GM08714 (cell line): ENCODE results near the gene FEM1B.

ENCODE experiments used
- H3K4me3 ChIP-seq: fragments of 200-500 bp; sonication (Bioruptor generic); 2 replicates; pipeline ENCODE4 v1.5.1; 2014; ENCODE audit warnings: mild to moderate bottlenecking, low read length, inconsistent platforms
- ZNF274 ChIP-seq: IDR thresholded peaks from 2 replicates; pipeline ENCODE4 v1.6.1; 2012; ENCODE audit warnings: mild to moderate bottlenecking, low read depth, low read length

Gene FEM1B

DNA sequence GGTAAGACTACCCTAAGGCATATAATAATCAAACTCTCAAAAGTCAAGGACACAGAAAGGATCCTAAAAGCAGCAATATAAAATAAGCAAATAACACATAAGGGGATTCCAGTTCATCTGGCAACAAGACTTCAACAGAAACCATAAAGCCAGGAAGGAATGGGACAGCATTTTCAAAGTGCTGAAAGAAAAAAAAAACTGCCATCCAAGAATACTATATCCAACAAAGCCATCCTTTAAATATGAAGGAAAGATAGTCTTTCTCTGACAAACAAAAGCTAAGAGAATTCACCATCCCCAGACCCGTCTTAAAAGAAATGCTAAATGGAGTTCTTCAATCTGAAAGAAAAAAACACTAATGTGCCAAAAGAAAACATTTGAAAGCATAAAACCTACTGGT lies 33.3 kb upstream of the FEM1B start:
- TF ChIP-seq ZNF274: no peak
- no peak overlapping the region for H3K4me3 ChIP-seq

GRCh38 chr15:68249058-68249713 lies 28.4 kb upstream of the FEM1B start:
- no peak for TF ChIP-seq ZNF274
- H3K4me3 ChIP-seq: no peak overlapping the region

- H3K4me3 ChIP-seq: no peak overlapping the region
- TF ChIP-seq ZNF274: no peak
Observed at GRCh38 chr15:68252925-68253534, 24.5 kb upstream of the FEM1B start.

DNA sequence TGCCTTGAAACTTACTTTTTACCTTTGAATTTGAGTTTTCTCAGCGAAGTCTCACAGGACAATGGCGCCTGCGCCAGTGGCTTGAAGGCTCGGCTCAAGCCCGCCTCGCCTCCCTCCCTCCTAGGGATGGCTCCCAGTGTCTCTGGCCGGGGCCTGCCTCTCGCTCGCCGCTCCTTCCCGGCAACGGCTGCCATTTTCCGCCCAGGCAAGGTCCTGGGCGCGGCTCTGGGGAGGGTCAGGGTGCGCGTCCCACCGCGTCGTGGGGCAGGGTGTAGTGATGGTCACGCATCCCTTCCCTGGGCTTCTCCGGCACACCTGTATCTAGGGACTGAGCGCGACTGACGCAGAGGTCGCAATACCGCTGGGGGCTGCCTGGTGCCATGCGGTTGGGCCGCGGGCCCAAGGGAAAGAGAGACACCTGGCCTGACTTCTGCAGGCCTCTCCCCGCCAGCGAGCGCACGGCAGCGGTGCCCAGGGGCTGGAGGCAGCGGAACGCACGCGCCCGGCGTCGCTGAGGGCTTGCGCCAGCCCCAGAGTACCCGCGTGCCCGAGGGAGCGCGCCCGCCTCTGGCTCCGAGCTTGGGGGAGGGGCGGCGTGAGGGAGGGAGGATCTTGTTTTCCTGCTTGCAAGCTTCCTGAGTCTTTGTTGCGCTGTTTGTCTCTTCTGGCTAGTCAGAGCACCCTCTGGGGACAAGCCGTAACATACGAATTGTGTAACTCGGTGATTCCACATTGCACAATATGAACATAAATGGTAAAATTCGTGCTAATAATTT lies 20.7 kb upstream of the FEM1B start:
- no peak for TF ChIP-seq ZNF274
- H3K4me3 ChIP-seq: peak overlapping the region; percentile 30; the same call in 1 of the 2 replicates

GRCh38 chr15:68258692-68259091 lies 18.9 kb upstream of the FEM1B start:
- no peak overlapping the region for H3K4me3 ChIP-seq
- TF ChIP-seq ZNF274: no peak

- H3K4me3 ChIP-seq: no peak overlapping the region
- no peak for TF ChIP-seq ZNF274
Observed at GRCh38 chr15:68259883-68260282, 17.7 kb upstream of the FEM1B start.

- no peak overlapping the region for H3K4me3 ChIP-seq
- TF ChIP-seq ZNF274: no peak
Observed at GRCh38 chr15:68261241-68261640, 16.3 kb upstream of the FEM1B start.

- no peak for TF ChIP-seq ZNF274
Observed at GRCh38 chr15:68261980-68262379, 15.6 kb upstream of the FEM1B start.

GRCh38 chr15:68262514-68263356 lies 14.8 kb upstream of the FEM1B start:
- TF ChIP-seq ZNF274: no peak
- no peak overlapping the region for H3K4me3 ChIP-seq

More at GRCh38 chr15:68261980-68262379, 15.6 kb upstream of the FEM1B start:
- H3K4me3 ChIP-seq: no peak overlapping the region

- no peak overlapping the region for H3K4me3 ChIP-seq
- TF ChIP-seq ZNF274: no peak
Observed at GRCh38 chr15:68264282-68264681, 13.3 kb upstream of the FEM1B start.

GRCh38 chr15:68265081-68265480 lies 12.5 kb upstream of the FEM1B start:
- no peak overlapping the region for H3K4me3 ChIP-seq
- TF ChIP-seq ZNF274: no peak

DNA sequence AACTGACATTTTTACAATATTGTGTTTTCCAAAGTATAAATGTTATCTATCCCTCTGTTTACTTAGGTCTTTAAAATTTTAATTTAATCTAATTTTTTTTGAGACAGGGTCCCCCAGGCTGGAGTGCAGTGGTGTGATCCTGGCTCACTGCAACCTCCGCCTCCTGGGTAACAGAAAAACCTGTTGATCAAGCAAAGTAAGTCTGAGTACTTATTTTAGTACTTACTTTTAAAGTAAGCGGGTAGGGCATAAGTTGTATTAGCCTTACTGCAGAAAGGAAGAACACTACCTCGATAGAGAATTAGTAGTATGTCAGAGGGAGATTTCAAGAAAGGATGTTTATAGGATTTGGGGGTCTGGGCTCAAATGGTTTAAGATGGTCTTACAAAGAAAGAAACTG lies 11.9 kb upstream of the FEM1B start:
- no peak for TF ChIP-seq ZNF274
- no peak overlapping the region for H3K4me3 ChIP-seq

GRCh38 chr15:68268405-68268804 lies 9.1 kb upstream of the FEM1B start:
- TF ChIP-seq ZNF274: no peak

DNA sequence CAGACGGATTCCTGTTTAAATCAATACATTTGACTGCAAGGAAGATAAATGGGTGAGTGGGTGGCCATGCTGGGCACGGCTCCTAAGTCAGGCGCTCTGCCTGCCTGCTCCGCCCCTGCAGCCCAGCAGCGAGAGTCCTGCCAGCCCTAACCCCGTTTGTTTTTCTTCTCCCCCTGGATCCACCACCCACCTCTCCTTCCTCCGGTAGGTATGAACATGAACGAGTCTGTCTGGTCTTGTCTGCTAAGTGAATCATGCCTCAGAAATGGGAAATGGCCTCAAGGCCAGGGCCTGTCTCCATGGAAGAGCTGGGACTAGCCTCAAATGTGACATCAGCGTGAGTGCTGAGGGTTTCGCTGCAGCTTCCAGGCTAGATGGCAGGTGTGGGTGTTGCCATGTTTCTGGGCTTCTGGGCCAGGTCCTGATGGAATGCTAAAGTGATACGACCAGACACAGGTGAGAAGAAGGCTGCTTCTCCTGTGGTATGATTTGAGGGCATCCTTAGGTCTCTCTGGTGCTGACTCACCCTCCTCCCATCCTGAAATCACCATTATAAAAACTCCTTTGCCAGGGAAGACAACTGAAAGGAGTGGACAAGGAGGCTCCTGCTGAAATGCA lies 5.6 kb upstream of the FEM1B start:
- no peak for TF ChIP-seq ZNF274
- no peak overlapping the region for H3K4me3 ChIP-seq

More at GRCh38 chr15:68268405-68268804, 9.1 kb upstream of the FEM1B start:
- H3K4me3 ChIP-seq: no peak overlapping the region
